Panc1 (cell line): Measurements from ENCODE around the gene IFIT1B. TPM values are rescaled to one million over a fixed set of nuclear protein-coding genes. Genes with fewer than 3 reads are reported as not detected.

Experiments used
- ATAC-seq: fragments of 200-7000 bp; cut with Tn5 transposase; 2 replicates; pipeline ENCODE4 v1.9.1; 2020; ENCODE audit warnings: mild to moderate bottlenecking, moderate library complexity
- BruUV-seq: library from RNA; stranded (reverse); fragments of 400-500 nt; replicated peaks from 2 replicates; lab custom pipeline; 2021; lab: Mats Ljungman, UMichigan
- CTCF ChIA-PET: fragments of 300-600 bp; sonication (Branson Sonifier 250); formaldehyde crosslinking; loops from one replicate; lab custom pipeline; 2022; ENCODE audit warnings: antibody characterized with exemption; lab: Charles Lee
- POLR2A ChIA-PET: fragments of 300-600 bp; sonication (Branson Sonifier 250); formaldehyde crosslinking; loops from one replicate; lab custom pipeline; 2022; ENCODE audit warnings: antibody characterized with exemption; lab: Charles Lee
- DNase-seq: peaks from one replicate; pipeline ENCODE4 v3.0.0-alpha.2; 2010; ENCODE audit warnings: low read depth, low spot score
- H3K27ac ChIP-seq: 2 replicates; pipeline ENCODE4 v1.5.1; 2011; ENCODE audit warnings: mild to moderate bottlenecking, low read length, inconsistent platforms
- H3K27me3 ChIP-seq: fragments of 200-500 bp; sonication (Bioruptor generic); 2 replicates; pipeline ENCODE4 v1.6.0; 2014; ENCODE audit warnings: low read length, inconsistent platforms; ENCODE audit not compliant: control insufficient read depth, insufficient read depth
- H3K36me3 ChIP-seq: fragments of 200-500 bp; sonication (Bioruptor generic); 2 replicates; pipeline ENCODE4 v1.5.1; 2014; ENCODE audit warnings: inconsistent platforms, mild to moderate bottlenecking, low read length, moderate library complexity; ENCODE audit not compliant: control insufficient read depth, insufficient read depth
- H3K4me1 ChIP-seq: 2 replicates; pipeline ENCODE4 v1.5.1; 2011; ENCODE audit warnings: inconsistent platforms, mild to moderate bottlenecking, low read length, moderate library complexity; ENCODE audit not compliant: control insufficient read depth, insufficient read depth
- H3K4me3 ChIP-seq, 2 experiments: 2 replicates each; pipeline ENCODE4 v1.5.1; 2011 to 2012; ENCODE audit warnings: low read depth in 2 of 2, low read length in 2 of 2, mild to moderate bottlenecking in 2 of 2, inconsistent platforms in 1 of 2, moderate library complexity in 1 of 2
- H3K9me3 ChIP-seq: fragments of 200-500 bp; sonication (Bioruptor generic); 2 replicates; pipeline ENCODE4 v1.5.1; 2014; ENCODE audit warnings: low read depth, mild to moderate bottlenecking, inconsistent platforms, low read length, moderate library complexity; ENCODE audit not compliant: control insufficient read depth, insufficient read depth
- POLR2AphosphoS5 ChIP-seq: IDR thresholded peaks from 2 replicates; pipeline ENCODE4 v1.6.1; 2012; ENCODE audit warnings: mild to moderate bottlenecking, low read depth, low read length, moderate library complexity
- SIN3A ChIP-seq: IDR thresholded peaks from 2 replicates; pipeline ENCODE4 v1.6.1; 2012; ENCODE audit warnings: low read depth, mild to moderate bottlenecking, low read length, moderate library complexity, borderline replicate concordance; ENCODE audit not compliant: insufficient read depth
- TCF7L2 ChIP-seq: IDR thresholded peaks from 2 replicates; pipeline ENCODE4 v1.6.1; 2011; ENCODE audit warnings: mild to moderate bottlenecking, low read depth, low read length, inconsistent platforms
- in situ Hi-C: cut with HindIII; loops from 2 replicates; pipeline ENCODE4 v1.10.0; 2016; ENCODE audit warnings: low sequenced_read_pairs, low pct_unique_long_range_greater_than_20kb
- intact Hi-C: fragments of 100-400 bp; cut with micrococcal nuclease; formaldehyde crosslinking; loops from one replicate; pipeline ENCODE4 v1.10.0; 2022; ENCODE audit not compliant: unreplicated experiment
- total RNA-seq: library from RNA; stranded (reverse); gene quantifications from one replicate; pipeline ENCODE4 v1.2.1, GENCODE V29; 2021; ENCODE audit not compliant: unreplicated experiment
- TF ChIP-seq, protein P1 (sequence below): fragments of 450-650 bp; IDR thresholded peaks from 2 replicates; pipeline ENCODE4 v1.5.1; 2017; ENCODE audit warnings: mild to moderate bottlenecking
- TF ChIP-seq, protein P2 (sequence below), 2 experiments: IDR thresholded peaks; 2 replicates each; pipeline ENCODE4 v1.6.1; 2011 to 2012; ENCODE audit warnings: low read depth in 2 of 2, control low read depth in 1 of 2, low read length in 1 of 2, mild to moderate bottlenecking in 1 of 2, moderate library complexity in 1 of 2; ENCODE audit not compliant: insufficient read depth in 1 of 2

IFIT1B gene
- total RNA-seq, 1 experiment from 2014 or later: not detected

DNA sequence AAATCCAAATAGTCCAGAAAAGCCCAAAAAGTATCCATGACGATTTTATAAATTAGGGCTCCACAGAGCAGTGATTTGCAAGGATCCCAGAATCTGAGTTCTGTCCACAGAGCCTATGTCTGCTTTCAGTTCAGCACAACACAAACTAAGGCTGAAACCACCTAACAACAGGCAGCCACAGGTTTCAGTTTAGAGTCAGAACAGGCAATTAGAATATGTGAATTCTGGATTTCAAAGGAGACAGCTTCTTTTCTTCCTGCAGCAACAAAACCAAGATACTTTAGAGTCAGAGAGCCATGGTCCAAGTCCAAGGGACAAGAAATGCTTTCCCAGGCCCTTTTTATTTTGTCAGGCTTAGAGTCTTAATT lies 26.5 kb upstream of the IFIT1B start:
- BruUV-seq: no TSS peak
- ATAC-seq (peak; percentile 84), DNase-seq (no peak)
- Histone ChIP-seq H3K27ac (peak overlapping the region; percentile 72), H3K9me3 (no peaks in the 10 kb centered on the region), H3K36me3 (no peaks in the 10 kb centered on the region), H3K4me3 (peak overlapping the region in 1 of 2 experiments; percentile 14; a peak in 1 of 4 replicates), H3K4me1 (peaks cover 19% of the 10 kb centered on the region), H3K27me3 (no peaks in the 10 kb centered on the region)
- TF ChIP-seq SIN3A (no peak), POLR2AphosphoS5 (no peak), TCF7L2 (no peak)
- in situ Hi-C loops: no loop called here
- CTCF ChIA-PET: no interaction called here
- intact Hi-C loops: no loop called here
- POLR2A ChIA-PET: no interaction called here

DNA sequence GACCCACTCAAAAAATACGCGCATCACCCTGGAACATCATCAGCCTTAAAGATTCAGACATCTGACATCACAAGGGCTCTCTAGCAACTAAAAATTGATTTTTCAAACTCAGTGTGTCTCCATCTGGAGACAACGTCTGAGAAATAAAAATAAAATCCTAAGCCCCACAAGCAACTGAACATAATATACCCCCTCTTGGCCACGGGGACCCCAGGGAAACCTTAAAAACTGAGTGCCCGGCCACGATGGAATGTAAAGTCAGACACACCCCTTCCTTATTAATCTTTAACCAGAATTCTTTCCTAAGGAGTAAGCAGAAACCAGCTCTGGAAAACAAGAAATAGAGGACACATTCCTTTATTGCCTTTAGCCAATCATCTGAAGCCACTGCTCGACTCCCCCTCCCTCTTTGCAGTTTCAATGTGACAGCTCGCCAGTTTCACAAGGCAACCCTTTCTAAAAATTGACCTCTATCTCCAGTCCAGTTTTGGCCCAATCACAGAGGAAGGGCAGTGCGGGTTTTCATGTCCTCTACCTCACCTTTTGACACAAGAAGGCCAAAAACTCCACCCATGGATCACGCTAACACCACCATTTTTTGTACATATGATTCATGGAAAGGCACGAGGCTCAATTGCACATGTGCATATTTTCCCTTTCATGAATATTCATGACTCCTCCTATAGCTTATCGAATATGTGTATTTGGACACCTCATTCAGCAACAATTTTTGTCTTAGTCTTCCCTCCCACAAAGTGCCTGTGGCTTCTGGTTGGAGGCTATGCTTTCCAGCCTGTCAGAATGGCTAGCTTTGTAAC lies 25.9 kb upstream of the IFIT1B start:
- peak; percentile 14; the same call in 1 of the 2 replicates for ATAC-seq
- POLR2A ChIA-PET: interaction anchor here (1.0 kb wide), 1 partner anchor 20 kb away, joined by 3 read pairs; no protein-coding TSS in a partner anchor

More for the DNA sequence above, 25.9 kb upstream of the IFIT1B start:
- H3K36me3 ChIP-seq: no peaks in the 10 kb centered on the region
- BruUV-seq: no TSS peak
- DNase-seq: no peak
- intact Hi-C loops (no loop called here), in situ Hi-C loops (no loop called here)
- TF ChIP-seq, protein P1, sequence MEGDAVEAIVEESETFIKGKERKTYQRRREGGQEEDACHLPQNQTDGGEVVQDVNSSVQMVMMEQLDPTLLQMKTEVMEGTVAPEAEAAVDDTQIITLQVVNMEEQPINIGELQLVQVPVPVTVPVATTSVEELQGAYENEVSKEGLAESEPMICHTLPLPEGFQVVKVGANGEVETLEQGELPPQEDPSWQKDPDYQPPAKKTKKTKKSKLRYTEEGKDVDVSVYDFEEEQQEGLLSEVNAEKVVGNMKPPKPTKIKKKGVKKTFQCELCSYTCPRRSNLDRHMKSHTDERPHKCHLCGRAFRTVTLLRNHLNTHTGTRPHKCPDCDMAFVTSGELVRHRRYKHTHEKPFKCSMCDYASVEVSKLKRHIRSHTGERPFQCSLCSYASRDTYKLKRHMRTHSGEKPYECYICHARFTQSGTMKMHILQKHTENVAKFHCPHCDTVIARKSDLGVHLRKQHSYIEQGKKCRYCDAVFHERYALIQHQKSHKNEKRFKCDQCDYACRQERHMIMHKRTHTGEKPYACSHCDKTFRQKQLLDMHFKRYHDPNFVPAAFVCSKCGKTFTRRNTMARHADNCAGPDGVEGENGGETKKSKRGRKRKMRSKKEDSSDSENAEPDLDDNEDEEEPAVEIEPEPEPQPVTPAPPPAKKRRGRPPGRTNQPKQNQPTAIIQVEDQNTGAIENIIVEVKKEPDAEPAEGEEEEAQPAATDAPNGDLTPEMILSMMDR: no peak
- TF ChIP-seq SIN3A: no peak
- no peak for TF ChIP-seq TCF7L2
- no peak for TF ChIP-seq POLR2AphosphoS5
- TF ChIP-seq, protein P2, sequence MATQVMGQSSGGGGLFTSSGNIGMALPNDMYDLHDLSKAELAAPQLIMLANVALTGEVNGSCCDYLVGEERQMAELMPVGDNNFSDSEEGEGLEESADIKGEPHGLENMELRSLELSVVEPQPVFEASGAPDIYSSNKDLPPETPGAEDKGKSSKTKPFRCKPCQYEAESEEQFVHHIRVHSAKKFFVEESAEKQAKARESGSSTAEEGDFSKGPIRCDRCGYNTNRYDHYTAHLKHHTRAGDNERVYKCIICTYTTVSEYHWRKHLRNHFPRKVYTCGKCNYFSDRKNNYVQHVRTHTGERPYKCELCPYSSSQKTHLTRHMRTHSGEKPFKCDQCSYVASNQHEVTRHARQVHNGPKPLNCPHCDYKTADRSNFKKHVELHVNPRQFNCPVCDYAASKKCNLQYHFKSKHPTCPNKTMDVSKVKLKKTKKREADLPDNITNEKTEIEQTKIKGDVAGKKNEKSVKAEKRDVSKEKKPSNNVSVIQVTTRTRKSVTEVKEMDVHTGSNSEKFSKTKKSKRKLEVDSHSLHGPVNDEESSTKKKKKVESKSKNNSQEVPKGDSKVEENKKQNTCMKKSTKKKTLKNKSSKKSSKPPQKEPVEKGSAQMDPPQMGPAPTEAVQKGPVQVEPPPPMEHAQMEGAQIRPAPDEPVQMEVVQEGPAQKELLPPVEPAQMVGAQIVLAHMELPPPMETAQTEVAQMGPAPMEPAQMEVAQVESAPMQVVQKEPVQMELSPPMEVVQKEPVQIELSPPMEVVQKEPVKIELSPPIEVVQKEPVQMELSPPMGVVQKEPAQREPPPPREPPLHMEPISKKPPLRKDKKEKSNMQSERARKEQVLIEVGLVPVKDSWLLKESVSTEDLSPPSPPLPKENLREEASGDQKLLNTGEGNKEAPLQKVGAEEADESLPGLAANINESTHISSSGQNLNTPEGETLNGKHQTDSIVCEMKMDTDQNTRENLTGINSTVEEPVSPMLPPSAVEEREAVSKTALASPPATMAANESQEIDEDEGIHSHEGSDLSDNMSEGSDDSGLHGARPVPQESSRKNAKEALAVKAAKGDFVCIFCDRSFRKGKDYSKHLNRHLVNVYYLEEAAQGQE (IDR thresholded peaks at IDR 0.05; ENCODE audit: insufficient read depth in 1 of 2, low read depth in 2 of 2, low read length in 1 of 2): no peak
- peak overlapping the region in 1 of 2 experiments; percentile 14; a peak in 1 of 4 replicates for H3K4me3 ChIP-seq
- CTCF ChIA-PET: no interaction called here
- no peaks in the 10 kb centered on the region for H3K9me3 ChIP-seq
- no peaks in the 10 kb centered on the region for H3K27me3 ChIP-seq
- peaks cover 19% of the 10 kb centered on the region for H3K4me1 ChIP-seq
- peak overlapping the region; percentile 72 for H3K27ac ChIP-seq
